Hepatocyte (in vitro differentiated cells): ENCODE data around the gene JAG1. TPM values are rescaled to one million over a fixed set of nuclear protein-coding genes. Genes with fewer than 3 reads are reported as not detected.

Source experiments
- DNase-seq: peaks from one replicate; pipeline ENCODE4 v3.0.0-alpha.2; 2016; ENCODE audit warnings: low spot score
- H2AFZ ChIP-seq: fragments of 200-600 bp; sonication (generic); 2 replicates; pipeline ENCODE4 v1.6.0; 2016; ENCODE audit warnings: antibody characterized with exemption, mild to moderate bottlenecking
- H3K27ac ChIP-seq: fragments of 200-600 bp; sonication (generic); 2 replicates; pipeline ENCODE4 v1.5.1; 2016; ENCODE audit warnings: mild to moderate bottlenecking
- H3K27me3 ChIP-seq: fragments of 200-600 bp; sonication (generic); 2 replicates; pipeline ENCODE4 v1.6.1; 2016
- H3K36me3 ChIP-seq: fragments of 200-600 bp; sonication (generic); replicated peaks from 2 replicates; pipeline ENCODE4 v1.5.1; 2016; ENCODE audit warnings: low read depth; ENCODE audit not compliant: insufficient read depth
- H3K4me1 ChIP-seq: fragments of 200-600 bp; sonication (generic); 2 replicates; pipeline ENCODE4 v1.5.1; 2016; ENCODE audit warnings: mild to moderate bottlenecking, moderate library complexity; ENCODE audit not compliant: insufficient read depth
- H3K4me2 ChIP-seq: fragments of 200-600 bp; sonication (generic); 2 replicates; pipeline ENCODE4 v1.6.0; 2016
- H3K4me3 ChIP-seq: fragments of 200-600 bp; sonication (generic); 2 replicates; pipeline ENCODE4 v1.5.1; 2016; ENCODE audit warnings: mild to moderate bottlenecking
- H3K79me2 ChIP-seq: fragments of 200-600 bp; sonication (generic); 2 replicates; pipeline ENCODE4 v1.6.0; 2017; ENCODE audit warnings: mild to moderate bottlenecking
- H3K9me2 ChIP-seq: fragments of 200-600 bp; sonication (generic); replicated peaks from 2 replicates; pipeline ENCODE4 v1.6.0; 2017; ENCODE audit warnings: mild to moderate bottlenecking; ENCODE audit not compliant: insufficient read depth
- H3K9me3 ChIP-seq: fragments of 200-600 bp; sonication (generic); 2 replicates; pipeline ENCODE4 v1.5.1; 2016; ENCODE audit warnings: low read depth, mild to moderate bottlenecking
- H4K20me1 ChIP-seq: fragments of 200-600 bp; sonication (generic); 2 replicates; pipeline ENCODE4 v1.6.0; 2016; ENCODE audit warnings: mild to moderate bottlenecking; ENCODE audit not compliant: insufficient read depth, poor library complexity, severe bottlenecking
- CTCF ChIP-seq: fragments of 200-600 bp; sonication (generic); IDR thresholded peaks from 2 replicates; pipeline ENCODE4 v1.5.1; 2016; ENCODE audit warnings: antibody characterized with exemption, mild to moderate bottlenecking; ENCODE audit not compliant: poor library complexity
- EZH2 ChIP-seq: fragments of 200-600 bp; sonication (generic); IDR thresholded peaks from 2 replicates; pipeline ENCODE4 v1.6.1; 2016; ENCODE audit warnings: antibody characterized with exemption, mild to moderate bottlenecking, borderline replicate concordance
- EZH2phosphoT487 ChIP-seq: fragments of 200-600 bp; sonication (generic); IDR thresholded peaks from one replicate; pipeline ENCODE4 v1.6.1; 2018; ENCODE audit warnings: antibody characterized with exemption, mild to moderate bottlenecking, low read depth, moderate library complexity; ENCODE audit not compliant: unreplicated experiment, severe bottlenecking
- WGBS: methylation state at CpG from one replicate; pipeline ENCODE4 v1.1.6; 2016; ENCODE audit warnings: low lambda C conversion rate; ENCODE audit errors: missing lambda C conversion rate; 5-methylcytosine and 5-hydroxymethylcytosine counted together
- polyA plus RNA-seq: library from polyadenylated mRNA; unstranded; fragments of >200 nt; fragmentation: Nextera tagmentation; extraction: Ambion mirVana; gene quantifications from 2 replicates; pipeline ENCODE4 v1.2.1, GENCODE V29; 2016
- total RNA-seq: library from RNA; depleted of rRNA; stranded (reverse); fragments of >200 nt; gene quantifications from 2 replicates; pipeline ENCODE4 v1.2.3, GENCODE V29; 2014

The JAG1 gene
- total and polyA plus RNA-seq, 2 experiments from 2014 or later: 21.0 to 51.5 TPM

GRCh38 chr20:10716855-10717254 lies 43.1 kb upstream of the JAG1 start:
- TF ChIP-seq EZH2: no peak
- TF ChIP-seq EZH2phosphoT487: no peak
- TF ChIP-seq CTCF: no peak
- Histone ChIP-seq H3K4me2 (peak overlapping the region; percentile 48), H3K27me3 (no peaks in the 10 kb centered on the region), H3K79me2 (no peaks in the 10 kb centered on the region), H4K20me1 (no peaks in the 10 kb centered on the region), H3K4me3 (no peak overlapping the region), H3K27ac (no peak overlapping the region), H3K9me3 (no peaks in the 10 kb centered on the region), H3K4me1 (peaks cover 54% of the 10 kb centered on the region), H3K36me3 (no peaks in the 10 kb centered on the region), H3K9me2 (no peaks in the 10 kb centered on the region), H2AFZ (no peak overlapping the region)
- no peak for DNase-seq

- Histone ChIP-seq H3K9me3 (no peaks in the 10 kb centered on the region), H4K20me1 (no peaks in the 10 kb centered on the region), H3K4me2 (no peak overlapping the region), H3K36me3 (no peaks in the 10 kb centered on the region), H3K9me2 (no peaks in the 10 kb centered on the region), H3K4me1 (peaks cover 50% of the 10 kb centered on the region), H3K79me2 (no peaks in the 10 kb centered on the region), H3K4me3 (no peak overlapping the region), H3K27ac (no peak overlapping the region), H2AFZ (no peak overlapping the region), H3K27me3 (no peaks in the 10 kb centered on the region)
- DNase-seq: no peak
- WGBS: 15% methylated on average over 2 of the region's 2 CpGs
- no peak for TF ChIP-seq CTCF
- TF ChIP-seq EZH2: no peak
- TF ChIP-seq EZH2phosphoT487: no peak
Observed at GRCh38 chr20:10715035-10715434, 41.2 kb upstream of the JAG1 start.

GRCh38 chr20:10714236-10714975 lies 40.6 kb upstream of the JAG1 start:
- H3K4me2 ChIP-seq: no peak overlapping the region
- peaks cover 53% of the 10 kb centered on the region for H3K4me1 ChIP-seq
- DNase-seq: no peak
- no peaks in the 10 kb centered on the region for H3K79me2 ChIP-seq
- H4K20me1 ChIP-seq: no peaks in the 10 kb centered on the region
- no peaks in the 10 kb centered on the region for H3K27me3 ChIP-seq
- no peak overlapping the region for H3K27ac ChIP-seq
- no peaks in the 10 kb centered on the region for H3K9me2 ChIP-seq
- no peaks in the 10 kb centered on the region for H3K36me3 ChIP-seq
- no peaks in the 10 kb centered on the region for H3K9me3 ChIP-seq
- H2AFZ ChIP-seq: no peak overlapping the region
- no peak overlapping the region for H3K4me3 ChIP-seq
- TF ChIP-seq EZH2phosphoT487 (no peak), CTCF (no peak), EZH2 (no peak)
